Esophagus muscularis mucosa (tissue), 4 donors: Measurements from ENCODE around the gene PIK3IP1.

Experiments
- EP300 ChIP-seq: sonication (generic); formaldehyde crosslinking; IDR thresholded peaks from one replicate; pipeline ENCODE4 v1.6.1; 2017; ENCODE audit warnings: antibody characterized with exemption
- POLR2A ChIP-seq: fragments of 450-650 bp; IDR thresholded peaks from one replicate; pipeline ENCODE4 v1.6.1; 2017; ENCODE audit warnings: antibody characterized with exemption, moderate library complexity, mild to moderate bottlenecking, low read depth
- POLR2AphosphoS5 ChIP-seq, 2 donors: sonication (generic); formaldehyde crosslinking; IDR thresholded peaks; one replicate each; pipeline ENCODE4 v1.6.1; 2017; ENCODE audit warnings: antibody characterized with exemption in 2 of 2
- TF ChIP-seq, protein P1 (sequence below), 3 experiments: fragments of 200-600 bp in 2 of 3; fragments of 450-650 bp in 1 of 3; sonication (generic) in 2 of 3; IDR thresholded peaks; one replicate each; pipeline ENCODE4 v1.5.1; 2017 to 2019; ENCODE audit warnings: antibody characterized with exemption in 3 of 3, mild to moderate bottlenecking in 2 of 3, moderate library complexity in 1 of 3

DNA sequence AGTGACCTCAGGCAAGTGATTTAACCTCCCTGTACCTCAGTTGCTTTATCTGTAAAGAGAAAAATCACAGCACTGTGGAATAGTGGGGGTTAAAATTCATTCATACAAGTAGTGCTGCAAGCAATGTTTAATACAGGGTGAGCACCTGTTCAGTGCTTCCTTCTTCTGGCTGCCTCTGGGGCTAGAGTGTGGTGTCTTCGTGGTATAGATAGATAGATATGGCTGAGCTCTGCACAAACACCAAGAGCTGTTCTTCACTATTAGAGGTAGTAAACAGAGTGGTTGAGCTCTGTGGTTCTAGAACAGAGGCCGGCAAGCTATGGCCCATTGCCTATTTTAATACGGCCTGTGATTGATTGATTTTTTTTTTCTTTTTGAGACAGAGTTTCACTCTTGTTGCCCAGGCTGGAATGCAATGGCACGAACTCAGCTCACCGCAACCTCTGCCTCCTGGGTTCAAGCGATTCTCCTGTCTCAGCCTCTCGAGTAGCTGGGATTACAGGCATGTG is 47.3 kb downstream of the PIK3IP1 start:
- TF ChIP-seq, protein P1, sequence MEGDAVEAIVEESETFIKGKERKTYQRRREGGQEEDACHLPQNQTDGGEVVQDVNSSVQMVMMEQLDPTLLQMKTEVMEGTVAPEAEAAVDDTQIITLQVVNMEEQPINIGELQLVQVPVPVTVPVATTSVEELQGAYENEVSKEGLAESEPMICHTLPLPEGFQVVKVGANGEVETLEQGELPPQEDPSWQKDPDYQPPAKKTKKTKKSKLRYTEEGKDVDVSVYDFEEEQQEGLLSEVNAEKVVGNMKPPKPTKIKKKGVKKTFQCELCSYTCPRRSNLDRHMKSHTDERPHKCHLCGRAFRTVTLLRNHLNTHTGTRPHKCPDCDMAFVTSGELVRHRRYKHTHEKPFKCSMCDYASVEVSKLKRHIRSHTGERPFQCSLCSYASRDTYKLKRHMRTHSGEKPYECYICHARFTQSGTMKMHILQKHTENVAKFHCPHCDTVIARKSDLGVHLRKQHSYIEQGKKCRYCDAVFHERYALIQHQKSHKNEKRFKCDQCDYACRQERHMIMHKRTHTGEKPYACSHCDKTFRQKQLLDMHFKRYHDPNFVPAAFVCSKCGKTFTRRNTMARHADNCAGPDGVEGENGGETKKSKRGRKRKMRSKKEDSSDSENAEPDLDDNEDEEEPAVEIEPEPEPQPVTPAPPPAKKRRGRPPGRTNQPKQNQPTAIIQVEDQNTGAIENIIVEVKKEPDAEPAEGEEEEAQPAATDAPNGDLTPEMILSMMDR (IDR thresholded peaks at IDR 0.05), result no peak
- no peak for TF ChIP-seq EP300
- no peak for TF ChIP-seq POLR2A
- no peak for TF ChIP-seq POLR2AphosphoS5 (IDR thresholded peaks at IDR 0.05)
